Natural killer cell (primary cell): ENCODE results near the gene ACAD8. TPM values are rescaled to one million over a fixed set of nuclear protein-coding genes. Genes with fewer than 3 reads are reported as not detected.

Experiments
- ATAC-seq, 3 donors: fragments of 150-1000 bp in 2 of 3; fragments of 200-7000 bp in 1 of 3; cut with Tn5 transposase; 1 replicate in 1 of 3; 2 replicates in 2 of 3; pipeline ENCODE4 v1.10.0; 2021; ENCODE audit warnings: mild to moderate bottlenecking in 2 of 3, moderate library complexity in 2 of 3
- DNase-seq, 2 donors: peaks; one replicate each; pipeline versions ENCODE4 v3.0.0 to v3.0.0-alpha.2; 2013 to 2021; ENCODE audit warnings: mixed read lengths in 1 of 2
- H3K27ac ChIP-seq: one replicate; pipeline ENCODE4 v1.5.1; 2013; ENCODE audit warnings: mild to moderate bottlenecking, low read length
- H3K27me3 ChIP-seq: one replicate; pipeline ENCODE4 v1.6.1; 2013; ENCODE audit warnings: low read length; ENCODE audit not compliant: control insufficient read depth, insufficient read depth
- H3K36me3 ChIP-seq: one replicate; pipeline ENCODE4 v1.6.1; 2013; ENCODE audit warnings: low read length; ENCODE audit not compliant: control insufficient read depth, insufficient read depth
- H3K4me1 ChIP-seq: one replicate; pipeline ENCODE4 v1.6.1; 2013; ENCODE audit warnings: low read length; ENCODE audit not compliant: control insufficient read depth, insufficient read depth
- H3K4me3 ChIP-seq: one replicate; pipeline ENCODE4 v1.5.1; 2013; ENCODE audit warnings: low read length
- H3K9me3 ChIP-seq: one replicate; pipeline ENCODE4 v1.6.1; 2013; ENCODE audit warnings: low read length; ENCODE audit not compliant: control insufficient read depth, insufficient read depth
- H3K27ac Mint-ChIP-seq, 2 donors: one replicate each; pipeline ENCODE4 v1.8.0; 2022; ENCODE audit warnings: mild to moderate bottlenecking in 2 of 2, mixed read lengths in 2 of 2, moderate library complexity in 1 of 2
- H3K27me3 Mint-ChIP-seq, 2 donors: one replicate each; pipeline ENCODE4 v1.8.0; 2022; ENCODE audit warnings: low read depth in 2 of 2, mixed read lengths in 2 of 2
- H3K36me3 Mint-ChIP-seq: one replicate; pipeline ENCODE4 v1.8.0; 2022; ENCODE audit warnings: mixed read lengths
- H3K4me1 Mint-ChIP-seq, 2 donors: one replicate each; pipeline ENCODE4 v1.8.0; 2022; ENCODE audit warnings: mixed read lengths in 2 of 2
- H3K4me3 Mint-ChIP-seq: one replicate; pipeline ENCODE4 v1.8.0; 2022; ENCODE audit warnings: mild to moderate bottlenecking, moderate library complexity, mixed read lengths
- H3K9me3 Mint-ChIP-seq, 2 donors: one replicate each; pipeline ENCODE4 v1.8.0; 2022; ENCODE audit warnings: mixed read lengths in 2 of 2
- WGBS: methylation state at CpG from one replicate; pipeline ENCODE4 v1.1.7; 2013; ENCODE audit warnings: missing lambda C conversion rate; ENCODE audit not compliant: insufficient coverage; 5-methylcytosine and 5-hydroxymethylcytosine counted together
- intact Hi-C: fragments of 100-400 bp; cut with micrococcal nuclease; formaldehyde crosslinking; loops from one replicate; pipeline ENCODE4 v1.14.2; 2022
- total RNA-seq, 4 donors: library from RNA; stranded (reverse); fragments of 120-200 nt in 1 of 4; gene quantifications; one replicate each; pipeline versions ENCODE4 v1.2.3 to v1.2.4, GENCODE V29; 2013 to 2022
- TF ChIP-seq, protein P1 (sequence below): fragments of 200-600 bp; IDR thresholded peaks from one replicate; pipeline ENCODE4 v1.8.0; 2022; ENCODE audit warnings: antibody characterized with exemption

Gene ACAD8
- total RNA-seq, 3 donors from 2014 or later (not counting 1 experiment from before 2014, with no cell fraction given): 24.3 to 42.5 (median 39.3) TPM

DNA sequence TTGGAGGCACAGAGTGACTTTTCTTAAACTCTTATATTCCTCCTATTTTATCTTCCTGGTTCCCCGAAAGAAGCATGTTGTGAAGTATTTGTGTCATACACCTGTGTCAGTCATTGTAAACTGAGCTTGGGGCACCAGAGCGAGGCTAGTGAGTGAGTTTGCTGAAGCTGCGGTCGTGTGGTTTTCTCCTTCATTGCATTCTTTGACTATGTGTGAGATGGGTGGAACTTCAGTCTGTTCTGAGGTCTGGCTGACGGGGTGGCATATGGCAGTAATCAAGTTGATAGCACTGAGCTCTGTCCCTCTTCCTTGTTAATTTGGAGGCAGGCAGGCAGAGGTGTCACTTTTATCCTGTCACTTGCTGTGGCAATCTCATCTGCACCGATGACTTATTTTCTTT is 24.7 kb upstream of the ACAD8 start:
- DNase-seq (peak; percentile 36 to 74), ATAC-seq (peak; percentile 15 to 36 (median 18))
- H3K4me1 Mint-ChIP-seq: peaks cover 88 to 93% of the 10 kb centered on the region in 2 donors
- no peaks in the 10 kb centered on the region for H3K36me3 Mint-ChIP-seq
- no peaks in the 10 kb centered on the region for H3K9me3 Mint-ChIP-seq
- Histone ChIP-seq H3K4me3 (no peak overlapping the region), H3K27me3 (no peaks in the 10 kb centered on the region), H3K36me3 (no peaks in the 10 kb centered on the region), H3K9me3 (no peaks in the 10 kb centered on the region), H3K27ac (no peak overlapping the region), H3K4me1 (peaks cover 73% of the 10 kb centered on the region)
- peak overlapping the region; percentile 10 to 73 for H3K27ac Mint-ChIP-seq
- TF ChIP-seq, protein P1, sequence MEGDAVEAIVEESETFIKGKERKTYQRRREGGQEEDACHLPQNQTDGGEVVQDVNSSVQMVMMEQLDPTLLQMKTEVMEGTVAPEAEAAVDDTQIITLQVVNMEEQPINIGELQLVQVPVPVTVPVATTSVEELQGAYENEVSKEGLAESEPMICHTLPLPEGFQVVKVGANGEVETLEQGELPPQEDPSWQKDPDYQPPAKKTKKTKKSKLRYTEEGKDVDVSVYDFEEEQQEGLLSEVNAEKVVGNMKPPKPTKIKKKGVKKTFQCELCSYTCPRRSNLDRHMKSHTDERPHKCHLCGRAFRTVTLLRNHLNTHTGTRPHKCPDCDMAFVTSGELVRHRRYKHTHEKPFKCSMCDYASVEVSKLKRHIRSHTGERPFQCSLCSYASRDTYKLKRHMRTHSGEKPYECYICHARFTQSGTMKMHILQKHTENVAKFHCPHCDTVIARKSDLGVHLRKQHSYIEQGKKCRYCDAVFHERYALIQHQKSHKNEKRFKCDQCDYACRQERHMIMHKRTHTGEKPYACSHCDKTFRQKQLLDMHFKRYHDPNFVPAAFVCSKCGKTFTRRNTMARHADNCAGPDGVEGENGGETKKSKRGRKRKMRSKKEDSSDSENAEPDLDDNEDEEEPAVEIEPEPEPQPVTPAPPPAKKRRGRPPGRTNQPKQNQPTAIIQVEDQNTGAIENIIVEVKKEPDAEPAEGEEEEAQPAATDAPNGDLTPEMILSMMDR: no peak
- WGBS: 23% methylated on average over 5 of the region's 6 CpGs
- H3K4me3 Mint-ChIP-seq: peak overlapping the region; percentile 82
- intact Hi-C loops: loop anchor here (10.0 kb wide), 1 partner anchor 356 kb away; no protein-coding TSS in a partner anchor
- no peaks in the 10 kb centered on the region for H3K27me3 Mint-ChIP-seq

DNA sequence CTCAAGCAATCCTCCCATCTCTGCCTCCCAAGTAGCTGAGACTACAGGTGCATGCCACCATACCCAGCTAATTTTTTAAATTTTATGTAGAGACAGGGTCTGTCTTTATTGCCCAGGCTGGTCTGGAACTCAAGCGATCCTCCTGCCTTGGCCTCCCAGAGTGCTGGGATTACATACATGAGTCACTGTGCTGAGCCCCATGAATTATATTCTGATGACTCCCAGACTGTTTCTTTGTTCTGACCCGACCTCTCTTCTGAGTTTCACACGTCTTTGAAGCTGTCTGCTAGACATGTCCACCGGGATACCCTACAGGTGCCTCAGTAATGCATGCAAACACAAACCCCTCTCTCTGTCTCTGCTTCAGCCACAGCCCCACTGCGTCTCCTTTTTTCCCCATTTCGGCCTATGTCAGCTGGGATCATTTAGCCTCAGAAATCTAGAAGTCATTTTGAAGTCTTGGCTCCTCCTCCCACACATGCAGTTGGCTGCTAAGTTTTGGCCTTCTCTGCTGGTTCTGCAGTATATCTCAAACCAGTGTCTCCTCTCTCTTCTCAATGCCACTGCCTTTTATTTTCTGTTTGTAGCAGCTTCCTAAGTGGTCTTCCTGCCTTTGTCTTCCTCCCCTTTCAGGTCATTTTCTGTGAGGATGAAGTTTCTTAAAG is 24.1 kb upstream of the ACAD8 start:
- no peaks in the 10 kb centered on the region for H3K36me3 Mint-ChIP-seq

DNA sequence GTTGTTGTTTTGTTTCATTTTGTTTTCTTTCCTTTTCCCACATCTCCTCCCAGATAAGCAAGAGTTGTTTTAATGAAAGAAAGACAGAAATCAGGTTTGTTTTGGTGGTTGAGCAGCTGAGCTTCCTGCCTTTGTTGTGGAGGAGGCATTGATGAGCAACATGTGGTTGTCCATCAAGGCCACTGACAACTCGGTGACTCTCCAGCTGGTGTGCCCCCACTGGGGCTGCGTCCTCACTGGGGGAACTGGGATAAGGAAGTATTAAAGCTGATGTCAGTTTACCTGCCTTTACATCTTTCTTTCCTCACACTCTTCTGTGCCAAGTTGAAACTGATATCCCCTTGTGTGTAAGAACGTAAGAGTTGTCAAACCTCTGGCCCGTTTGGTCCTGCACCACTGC is 23.0 kb upstream of the ACAD8 start:
- TF ChIP-seq, protein P1: no peak
- intact Hi-C loops: no loop called here
- no peaks in the 10 kb centered on the region for H3K27me3 ChIP-seq
- Mint-ChIP-seq H3K4me1 (peaks cover 79 to 89% of the 10 kb centered on the region in 2 donors), H3K36me3 (no peaks in the 10 kb centered on the region), H3K27ac (peak overlapping the region; percentile 5 to 73), H3K27me3 (no peaks in the 10 kb centered on the region), H3K4me3 (peak overlapping the region; percentile 82), H3K9me3 (no peaks in the 10 kb centered on the region)
- H3K36me3 ChIP-seq: peaks cover 5% of the 10 kb centered on the region
- 18% methylated on average over 3 of the region's 4 CpGs for WGBS
- peaks cover 72% of the 10 kb centered on the region for H3K4me1 ChIP-seq
- ATAC-seq (no peak), DNase-seq (no peak)
- no peak overlapping the region for H3K4me3 ChIP-seq
- no peaks in the 10 kb centered on the region for H3K9me3 ChIP-seq
- no peak overlapping the region for H3K27ac ChIP-seq

More for the DNA sequence above, 24.1 kb upstream of the ACAD8 start:
- TF ChIP-seq, protein P1: no peak
- peak overlapping the region; percentile 10 to 73 for H3K27ac Mint-ChIP-seq
- no peak overlapping the region for H3K4me3 ChIP-seq
- H3K27me3 ChIP-seq: no peaks in the 10 kb centered on the region
- H3K9me3 Mint-ChIP-seq: no peaks in the 10 kb centered on the region
- H3K9me3 ChIP-seq: no peaks in the 10 kb centered on the region
- no peak for ATAC-seq
- peak overlapping the region; percentile 82 for H3K4me3 Mint-ChIP-seq
- DNase-seq: no peak
- peaks cover 83 to 88% of the 10 kb centered on the region in 2 donors for H3K4me1 Mint-ChIP-seq
- H3K27ac ChIP-seq: no peak overlapping the region
- intact Hi-C loops: loop anchor here (10.0 kb wide), 1 partner anchor 356 kb away; no protein-coding TSS in a partner anchor
- peaks cover 76% of the 10 kb centered on the region for H3K4me1 ChIP-seq
- no peaks in the 10 kb centered on the region for H3K36me3 ChIP-seq
- H3K27me3 Mint-ChIP-seq: no peaks in the 10 kb centered on the region
- WGBS: 88% methylated on average over 6 of the region's 6 CpGs
